Activated CD4-positive, alpha-beta T cell treated with anti-CD3 and anti-CD28 coated beads, Interleukin-2, amount 50 U/mL, for 24 hours (primary cell): ENCODE data around the gene GPATCH8.
"Not testable (repeated sequence)": the region's sequence is repeated elsewhere in the genome, so short reads cannot be mapped to it uniquely, and the experiment has no call there.

Source experiments
- DNase-seq, 2 donors: peaks; one replicate each; pipeline ENCODE4 v3.0.0-alpha.2; 2020; ENCODE audit warnings: low read depth in 1 of 2, low spot score in 1 of 2

GPATCH8 gene

GRCh38 chr17:44378171-44378705 lies 125.0 kb downstream of the GPATCH8 start:
- DNase-seq: no peak

GRCh38 chr17:44376779-44377178 lies 126.4 kb downstream of the GPATCH8 start:
- DNase-seq: no peak

GRCh38 chr17:44376124-44376523 lies 127.1 kb downstream of the GPATCH8 start:
- DNase-seq: no peak

GRCh38 chr17:44375196-44376017 lies 127.8 kb downstream of the GPATCH8 start:
- no peak for DNase-seq

- no peak for DNase-seq
Measured at GRCh38 chr17:44374306-44375195, 128.7 kb downstream of the GPATCH8 start.

GRCh38 chr17:44372036-44372435 lies 131.2 kb downstream of the GPATCH8 start:
- no peak for DNase-seq

- not testable (repeated sequence) for DNase-seq
Measured at GRCh38 chr17:44369414-44370023, 133.7 kb downstream of the GPATCH8 start.

GRCh38 chr17:44368391-44369243 lies 134.6 kb downstream of the GPATCH8 start:
- not testable (repeated sequence) for DNase-seq

GRCh38 chr17:44367231-44367979 lies 135.8 kb downstream of the GPATCH8 start:
- no peak for DNase-seq

- not testable (repeated sequence) for DNase-seq
Measured at GRCh38 chr17:44365051-44365450, 138.2 kb downstream of the GPATCH8 start.

GRCh38 chr17:44363613-44364159 lies 139.5 kb downstream of the GPATCH8 start, which contains the start of gene FAM171A2:
Gene FAM171A2 (minus strand): TSS chr17:44363853. CDS start chr17:44363714, 139 bp downstream.
- DNase-seq: peak; percentile 24 to 41

GRCh38 chr17:44362949-44363612 lies 140.1 kb downstream of the GPATCH8 start:
- DNase-seq: no peak

- DNase-seq: no peak
Measured at GRCh38 chr17:44362459-44362948, 140.7 kb downstream of the GPATCH8 start.

- DNase-seq: no peak
Measured at GRCh38 chr17:44361292-44362260, 141.6 kb downstream of the GPATCH8 start.

GRCh38 chr17:44360826-44361225 lies 142.4 kb downstream of the GPATCH8 start:
- no peak for DNase-seq

GRCh38 chr17:44360144-44360533 lies 143.1 kb downstream of the GPATCH8 start:
- DNase-seq: no peak

- no peak for DNase-seq
Measured at GRCh38 chr17:44359458-44360143, 143.6 kb downstream of the GPATCH8 start.
